CD8-positive, alpha-beta memory T cell (primary cell): ENCODE data around the gene GCSH. TPM values are rescaled to one million over a fixed set of nuclear protein-coding genes. Genes with fewer than 3 reads are reported as not detected.
A peak's percentile ranks its signal among the peaks of the same experiment; 100 is the strongest.

Source experiments
- CTCF ChIA-PET: fragments of 350-600 bp; sonication (Branson Sonifier 250); formaldehyde crosslinking; loops from one replicate; lab custom pipeline; 2021; ENCODE audit warnings: antibody characterized with exemption; lab: Charles Lee
- POLR2A ChIA-PET: fragments of 350-600 bp; sonication (Branson Sonifier 250); formaldehyde crosslinking; loops from one replicate; lab custom pipeline; 2021; ENCODE audit warnings: antibody characterized with exemption; lab: Charles Lee
- DNase-seq, 5 donors: peaks; one replicate each; pipeline versions ENCODE4 v3.0.0 to v3.0.0-alpha.2; 2020 to 2022; ENCODE audit warnings: mixed read lengths in 1 of 5
- H3K27ac ChIP-seq: one replicate; pipeline ENCODE4 v1.7.0; 2013; ENCODE audit warnings: low read depth, mild to moderate bottlenecking, low read length, moderate library complexity
- H3K27me3 ChIP-seq: 2 replicates; pipeline ENCODE4 v1.7.0; 2013; ENCODE audit warnings: low read length, mild to moderate bottlenecking; ENCODE audit not compliant: insufficient read depth, poor library complexity, severe bottlenecking
- H3K36me3 ChIP-seq: 2 replicates; pipeline ENCODE4 v1.7.0; 2013; ENCODE audit warnings: mild to moderate bottlenecking, low read length, moderate library complexity; ENCODE audit not compliant: insufficient read depth
- H3K4me1 ChIP-seq: 2 replicates; pipeline ENCODE4 v1.7.0; 2013; ENCODE audit warnings: mild to moderate bottlenecking, low read length, moderate library complexity; ENCODE audit not compliant: insufficient read depth
- H3K4me3 ChIP-seq: 2 replicates; pipeline ENCODE4 v1.7.0; 2013; ENCODE audit warnings: mild to moderate bottlenecking, low read length
- H3K9me3 ChIP-seq: 2 replicates; pipeline ENCODE4 v1.7.0; 2013; ENCODE audit warnings: mild to moderate bottlenecking, low read length
- H3K27ac Mint-ChIP-seq, 8 donors: one replicate each; pipeline ENCODE4 v1.8.0; 2020 to 2021; ENCODE audit warnings: mixed read lengths in 8 of 8, mild to moderate bottlenecking in 6 of 8, inconsistent platforms in 3 of 8, moderate library complexity in 3 of 8
- H3K27me3 Mint-ChIP-seq, 2 donors: one replicate each; pipeline ENCODE4 v1.8.0; 2020 to 2021; ENCODE audit warnings: mixed read lengths in 2 of 2, mild to moderate bottlenecking in 1 of 2, moderate library complexity in 1 of 2
- H3K36me3 Mint-ChIP-seq, 3 donors: one replicate each; pipeline ENCODE4 v1.8.0; 2020 to 2021; ENCODE audit warnings: mixed read lengths in 3 of 3, inconsistent platforms in 1 of 3, mild to moderate bottlenecking in 1 of 3
- H3K4me1 Mint-ChIP-seq, 3 donors: one replicate each; pipeline ENCODE4 v1.8.0; 2020 to 2021; ENCODE audit warnings: mixed read lengths in 3 of 3, inconsistent platforms in 1 of 3, mild to moderate bottlenecking in 1 of 3
- H3K4me3 Mint-ChIP-seq, 7 donors: one replicate each; pipeline ENCODE4 v1.8.0; 2020 to 2021; ENCODE audit warnings: mixed read lengths in 7 of 7, mild to moderate bottlenecking in 6 of 7, moderate library complexity in 4 of 7, inconsistent platforms in 2 of 7
- H3K9me3 Mint-ChIP-seq, 5 donors: one replicate each; pipeline ENCODE4 v1.8.0; 2020 to 2022; ENCODE audit warnings: mixed read lengths in 5 of 5, mild to moderate bottlenecking in 3 of 5, moderate library complexity in 2 of 5, inconsistent platforms in 1 of 5
- polyA plus RNA-seq: library from polyadenylated mRNA; unstranded; fragments of 300-500 nt; fragmentation: Illumina TruSeq; gene quantifications from one replicate; pipeline ENCODE4 v1.2.3, GENCODE V29; 2021
- total RNA-seq, 2 experiments: library from RNA; stranded (reverse); gene quantifications; one replicate each; pipeline ENCODE4 v1.2.3, GENCODE V29; 2021

Gene GCSH
- total and polyA plus RNA-seq, 3 experiments from 2014 or later = 9.3 to 26.0 (median 23.4) TPM

GRCh38 chr16:81073560-81074330, 22.4 kb downstream of the GCSH start:
- Mint-ChIP-seq H3K27ac (no peak overlapping the region), H3K27me3 (peaks cover 0 to 11% of the 10 kb centered on the region in 2 donors), H3K4me3 (no peak overlapping the region), H3K36me3 (peaks cover 0 to 2% (median 0%) of the 10 kb centered on the region in 3 donors), H3K4me1 (peaks cover 3 to 5% (median 4%) of the 10 kb centered on the region in 3 donors), H3K9me3 (no peaks in the 10 kb centered on the region)
- Histone ChIP-seq H3K4me3 (no peak overlapping the region), H3K4me1 (peaks cover 10% of the 10 kb centered on the region), H3K27ac (no peak overlapping the region), H3K27me3 (no peaks in the 10 kb centered on the region), H3K36me3 (no peaks in the 10 kb centered on the region), H3K9me3 (no peaks in the 10 kb centered on the region)
- ChIA-PET CTCF (interaction anchor here (1.3 to 2.8 kb wide), 2 partner anchors 38 to 69 kb away, joined by 3 to 14 read pairs; partner anchors contain the start of gene ATMIN), POLR2A (interaction anchor here (0.6 kb wide), 1 partner anchor 1657 kb away, joined by 4 read pairs; no protein-coding TSS in a partner anchor)
- no peak for DNase-seq

GRCh38 chr16:81071805-81072204, 24.4 kb downstream of the GCSH start:
- no peaks in the 10 kb centered on the region for H3K27me3 ChIP-seq
- H3K36me3 ChIP-seq = no peaks in the 10 kb centered on the region
- H3K4me3 ChIP-seq = no peak overlapping the region
- H3K4me3 Mint-ChIP-seq = peak overlapping the region in 1 of 7 donors; percentile 42
- no peak overlapping the region for H3K27ac Mint-ChIP-seq
- ChIA-PET POLR2A (no interaction called here), CTCF (interaction anchor here (2.8 kb wide), 1 partner anchor 36 kb away, joined by 14 read pairs; the partner anchor contains the start of gene ATMIN)
- H3K36me3 Mint-ChIP-seq = no peaks in the 10 kb centered on the region
- DNase-seq = no peak
- no peaks in the 10 kb centered on the region for H3K9me3 ChIP-seq
- peaks cover 0 to 11% of the 10 kb centered on the region in 2 donors for H3K27me3 Mint-ChIP-seq
- no peaks in the 10 kb centered on the region for H3K9me3 Mint-ChIP-seq
- H3K4me1 ChIP-seq = peaks cover 5% of the 10 kb centered on the region
- H3K27ac ChIP-seq = no peak overlapping the region
- H3K4me1 Mint-ChIP-seq = no peaks in the 10 kb centered on the region

- no peaks in the 10 kb centered on the region for H3K9me3 ChIP-seq
- no peak overlapping the region for H3K27ac ChIP-seq
- H3K4me3 Mint-ChIP-seq = no peak overlapping the region
- no peak overlapping the region for H3K4me3 ChIP-seq
- POLR2A ChIA-PET = no interaction called here
- H3K36me3 Mint-ChIP-seq = no peaks in the 10 kb centered on the region
- H3K27ac Mint-ChIP-seq = no peak overlapping the region
- CTCF ChIA-PET = no interaction called here
- no peaks in the 10 kb centered on the region for H3K36me3 ChIP-seq
- H3K27me3 ChIP-seq = no peaks in the 10 kb centered on the region
- H3K4me1 Mint-ChIP-seq = no peaks in the 10 kb centered on the region
- peaks cover under 1% of the 10 kb centered on the region for H3K4me1 ChIP-seq
- no peaks in the 10 kb centered on the region for H3K9me3 Mint-ChIP-seq
- H3K27me3 Mint-ChIP-seq = peaks cover 0 to 11% of the 10 kb centered on the region in 2 donors
- DNase-seq = no peak
Observed at GRCh38 chr16:81070979-81071378, 25.2 kb downstream of the GCSH start.

- no peak overlapping the region for H3K27ac ChIP-seq
- H3K4me3 Mint-ChIP-seq = no peak overlapping the region
- H3K27ac Mint-ChIP-seq = no peak overlapping the region
- no peak overlapping the region for H3K4me3 ChIP-seq
- DNase-seq = no peak
- ChIA-PET CTCF (no interaction called here), POLR2A (no interaction called here)
- no peaks in the 10 kb centered on the region for H3K4me1 ChIP-seq
- H3K27me3 ChIP-seq = no peaks in the 10 kb centered on the region
- no peaks in the 10 kb centered on the region for H3K36me3 Mint-ChIP-seq
- no peaks in the 10 kb centered on the region for H3K36me3 ChIP-seq
- no peaks in the 10 kb centered on the region for H3K9me3 Mint-ChIP-seq
- H3K4me1 Mint-ChIP-seq = no peaks in the 10 kb centered on the region
- peaks cover 0 to 11% of the 10 kb centered on the region in 2 donors for H3K27me3 Mint-ChIP-seq
- H3K9me3 ChIP-seq = no peaks in the 10 kb centered on the region
Observed at GRCh38 chr16:81069063-81069462, 27.1 kb downstream of the GCSH start.

GRCh38 chr16:81067166-81067565, 29.0 kb downstream of the GCSH start:
- peaks cover 0 to 11% of the 10 kb centered on the region in 2 donors for H3K27me3 Mint-ChIP-seq
- no peak overlapping the region for H3K27ac Mint-ChIP-seq
- Histone ChIP-seq H3K9me3 (no peaks in the 10 kb centered on the region), H3K36me3 (no peaks in the 10 kb centered on the region), H3K27ac (no peak overlapping the region), H3K27me3 (no peaks in the 10 kb centered on the region), H3K4me3 (no peak overlapping the region), H3K4me1 (no peaks in the 10 kb centered on the region)
- no peaks in the 10 kb centered on the region for H3K4me1 Mint-ChIP-seq
- no peak for DNase-seq
- H3K4me3 Mint-ChIP-seq = no peak overlapping the region
- ChIA-PET POLR2A (interaction anchor here (0.6 kb wide), 1 partner anchor 27 kb away, joined by 3 read pairs; no protein-coding TSS in a partner anchor), CTCF (no interaction called here)
- H3K36me3 Mint-ChIP-seq = no peaks in the 10 kb centered on the region
- no peaks in the 10 kb centered on the region for H3K9me3 Mint-ChIP-seq

- DNase-seq = peak in 1 of 5 donors; percentile 12
- Mint-ChIP-seq H3K4me1 (no peaks in the 10 kb centered on the region), H3K4me3 (no peak overlapping the region), H3K27me3 (peaks cover 0 to 8% of the 10 kb centered on the region in 2 donors), H3K9me3 (no peaks in the 10 kb centered on the region), H3K36me3 (no peaks in the 10 kb centered on the region), H3K27ac (no peak overlapping the region)
- no peaks in the 10 kb centered on the region for H3K27me3 ChIP-seq
- H3K36me3 ChIP-seq = no peaks in the 10 kb centered on the region
- no peaks in the 10 kb centered on the region for H3K4me1 ChIP-seq
- no peak overlapping the region for H3K4me3 ChIP-seq
- H3K9me3 ChIP-seq = no peaks in the 10 kb centered on the region
- POLR2A ChIA-PET = no interaction called here
- CTCF ChIA-PET = no interaction called here
- no peak overlapping the region for H3K27ac ChIP-seq
Observed at GRCh38 chr16:81066681-81067080, 29.5 kb downstream of the GCSH start.

GRCh38 chr16:81061871-81062608, 34.2 kb downstream of the GCSH start:
- DNase-seq = no peak
- H3K36me3 Mint-ChIP-seq = no peaks in the 10 kb centered on the region
- no peaks in the 10 kb centered on the region for H3K27me3 ChIP-seq
- H3K27ac Mint-ChIP-seq = no peak overlapping the region
- H3K27ac ChIP-seq = no peak overlapping the region
- ChIA-PET CTCF (no interaction called here), POLR2A (no interaction called here)
- no peaks in the 10 kb centered on the region for H3K9me3 Mint-ChIP-seq
- H3K4me1 Mint-ChIP-seq = no peaks in the 10 kb centered on the region
- H3K9me3 ChIP-seq = no peaks in the 10 kb centered on the region
- no peaks in the 10 kb centered on the region for H3K27me3 Mint-ChIP-seq
- H3K4me3 ChIP-seq = no peak overlapping the region
- H3K4me3 Mint-ChIP-seq = no peak overlapping the region
- H3K36me3 ChIP-seq = no peaks in the 10 kb centered on the region
- H3K4me1 ChIP-seq = no peaks in the 10 kb centered on the region

GRCh38 chr16:81061307-81061640, 34.9 kb downstream of the GCSH start:
- Histone ChIP-seq H3K4me3 (no peak overlapping the region), H3K27me3 (no peaks in the 10 kb centered on the region), H3K4me1 (no peaks in the 10 kb centered on the region), H3K36me3 (no peaks in the 10 kb centered on the region), H3K27ac (no peak overlapping the region), H3K9me3 (no peaks in the 10 kb centered on the region)
- DNase-seq = no peak
- H3K27me3 Mint-ChIP-seq = no peaks in the 10 kb centered on the region
- no peak overlapping the region for H3K4me3 Mint-ChIP-seq
- no peaks in the 10 kb centered on the region for H3K9me3 Mint-ChIP-seq
- H3K36me3 Mint-ChIP-seq = no peaks in the 10 kb centered on the region
- no peak overlapping the region for H3K27ac Mint-ChIP-seq
- ChIA-PET CTCF (no interaction called here), POLR2A (no interaction called here)
- H3K4me1 Mint-ChIP-seq = no peaks in the 10 kb centered on the region
